ENCODE data around the gene MESP1. TPM values are rescaled to one million over a fixed set of nuclear protein-coding genes. Genes with fewer than 3 reads are reported as not detected.
"Not testable (repeated sequence)": the region's sequence is repeated elsewhere in the genome, so short reads cannot be mapped to it uniquely, and the experiment has no call there.

Gene MESP1
- total and polyA plus RNA-seq, 3 donors from 2014 or later, result 2.5 to 6.0 (median 5.7) TPM

GRCh38 chr15:89795996-89796395, 44.9 kb upstream of the MESP1 start:
- no peak overlapping the region for H3K4me3 ChIP-seq
- no peaks in the 10 kb centered on the region for H3K9me3 ChIP-seq
- no peaks in the 10 kb centered on the region for H3K36me3 ChIP-seq (ENCODE audit: low read depth, missing control alignments)
- no peak overlapping the region for H3K27ac ChIP-seq
- H3K4me1 ChIP-seq, result no peaks in the 10 kb centered on the region
- intact Hi-C loops (cut with DNase I; ENCODE audit: low total_unique reads), result no loop called here
- TF ChIP-seq POLR2A (IDR thresholded peaks at IDR 0.05) (no peak), CTCF (IDR thresholded peaks at IDR 0.05) (no peak)
- no peaks in the 10 kb centered on the region for H3K27me3 ChIP-seq
- no peak for DNase-seq

GRCh38 chr15:89794627-89795241, 43.7 kb upstream of the MESP1 start:
- no peaks in the 10 kb centered on the region for H3K36me3 ChIP-seq (ENCODE audit: low read depth, missing control alignments)
- WGBS, 2 donors, result 42 to 51% methylated on average over 5 of the region's 5 CpGs
- H3K27ac ChIP-seq, result no peak overlapping the region
- no peaks in the 10 kb centered on the region for H3K27me3 ChIP-seq
- H3K4me3 ChIP-seq, result no peak overlapping the region
- DNase-seq, result no peak
- intact Hi-C loops (cut with DNase I; ENCODE audit: low total_unique reads), result no loop called here
- H3K4me1 ChIP-seq, result no peaks in the 10 kb centered on the region
- no peaks in the 10 kb centered on the region for H3K9me3 ChIP-seq
- TF ChIP-seq CTCF (IDR thresholded peaks at IDR 0.05), result no peak
- no peak for TF ChIP-seq POLR2A (IDR thresholded peaks at IDR 0.05)

DNA sequence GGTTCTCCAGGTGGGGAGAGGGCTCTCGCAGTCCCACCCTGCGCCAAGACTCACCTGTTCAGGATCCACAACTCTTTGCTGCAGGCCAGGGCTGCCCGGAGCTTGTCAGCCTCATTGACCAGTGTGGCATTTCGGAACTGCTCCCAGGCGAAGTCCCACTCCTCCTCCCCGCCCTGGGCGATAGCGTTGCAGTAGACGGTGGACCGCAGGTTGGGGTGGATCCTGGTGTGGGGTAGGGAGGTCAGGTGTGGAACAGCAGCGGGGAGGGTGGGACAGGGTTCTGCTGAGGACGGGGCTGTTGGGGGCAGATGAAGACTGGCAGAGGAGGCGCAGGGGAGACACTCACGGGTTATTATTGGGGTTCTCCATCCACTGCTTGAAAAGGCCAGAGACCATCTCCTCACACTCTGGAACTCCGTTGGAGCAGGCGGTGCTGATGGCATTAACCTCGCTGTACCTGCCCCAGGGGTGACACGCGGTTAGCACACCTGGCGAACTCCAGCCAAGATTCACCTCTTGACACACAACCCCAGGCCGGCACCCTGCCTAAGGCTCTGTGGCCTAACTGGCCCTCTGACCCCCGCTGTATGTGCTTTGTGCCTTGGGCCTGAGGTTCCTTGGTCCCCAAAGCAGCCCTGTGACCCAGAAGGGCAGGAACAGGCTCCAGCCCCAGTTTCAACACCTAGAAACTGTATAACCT, 41.2 kb upstream of the MESP1 start:
- WGBS, 2 donors, result 94 to 96% methylated on average over 22 of the region's 22 CpGs
- no peak for DNase-seq
- Histone ChIP-seq H3K9me3 (no peaks in the 10 kb centered on the region), H3K27ac (no peak overlapping the region), H3K27me3 (no peaks in the 10 kb centered on the region), H3K36me3 (ENCODE audit: low read depth, missing control alignments) (no peaks in the 10 kb centered on the region), H3K4me1 (no peaks in the 10 kb centered on the region), H3K4me3 (no peak overlapping the region)
- TF ChIP-seq CTCF (IDR thresholded peaks at IDR 0.05) (no peak), POLR2A (IDR thresholded peaks at IDR 0.05) (no peak)
- intact Hi-C loops (cut with DNase I; ENCODE audit: low total_unique reads), result no loop called here

- TF ChIP-seq POLR2A (IDR thresholded peaks at IDR 0.05), result no peak
- TF ChIP-seq CTCF (IDR thresholded peaks at IDR 0.05), result no peak
- no peak overlapping the region for H3K27ac ChIP-seq
- no peak overlapping the region for H3K4me3 ChIP-seq
- H3K36me3 ChIP-seq (ENCODE audit: low read depth, missing control alignments), result no peaks in the 10 kb centered on the region
- intact Hi-C loops (cut with DNase I; ENCODE audit: low total_unique reads), result no loop called here
- H3K27me3 ChIP-seq, result no peaks in the 10 kb centered on the region
- no peak for DNase-seq
- WGBS, 2 donors, result 87 to 92% methylated on average over 16 of the region's 16 CpGs
- H3K4me1 ChIP-seq, result no peaks in the 10 kb centered on the region
- H3K9me3 ChIP-seq, result no peaks in the 10 kb centered on the region
Measured at GRCh38 chr15:89790661-89791060, 39.6 kb upstream of the MESP1 start.

- H3K9me3 ChIP-seq, result no peaks in the 10 kb centered on the region
- DNase-seq, result no peak
- 76 to 78% methylated on average over 10 of the region's 10 CpGs for WGBS, 2 donors
- no peaks in the 10 kb centered on the region for H3K4me1 ChIP-seq
- TF ChIP-seq CTCF (IDR thresholded peaks at IDR 0.05) (no peak), POLR2A (IDR thresholded peaks at IDR 0.05) (no peak)
- no peaks in the 10 kb centered on the region for H3K36me3 ChIP-seq (ENCODE audit: low read depth, missing control alignments)
- intact Hi-C loops (cut with DNase I; ENCODE audit: low total_unique reads), result no loop called here
- no peak overlapping the region for H3K4me3 ChIP-seq
- H3K27me3 ChIP-seq, result no peaks in the 10 kb centered on the region
- no peak overlapping the region for H3K27ac ChIP-seq
Measured at GRCh38 chr15:89790206-89790605, 39.2 kb upstream of the MESP1 start.

DNA sequence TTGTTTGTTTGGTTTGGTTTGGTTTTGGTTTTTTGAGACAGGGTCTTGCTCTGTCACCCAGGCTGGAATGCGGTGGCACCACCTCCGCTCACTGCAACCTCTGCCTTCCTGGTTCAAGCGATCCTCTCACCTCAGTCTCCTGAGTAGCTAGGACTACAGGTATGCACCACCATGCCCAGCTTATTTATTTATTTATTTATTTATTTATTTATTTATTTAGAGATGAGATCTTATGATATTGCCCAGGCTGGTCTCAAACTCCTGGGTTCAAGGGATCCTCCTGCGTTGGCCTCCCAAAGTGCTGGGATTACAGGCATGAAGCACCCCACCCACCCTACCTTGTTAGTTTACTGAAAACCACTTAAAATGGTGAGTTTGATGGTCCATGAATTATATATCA, 37.5 kb upstream of the MESP1 start:
- H3K4me1 ChIP-seq; H3K27me3 ChIP-seq; intact Hi-C loops (cut with DNase I; ENCODE audit: low total_unique reads); H3K36me3 ChIP-seq (ENCODE audit: low read depth, missing control alignments); DNase-seq; H3K9me3 ChIP-seq; H3K27ac ChIP-seq; H3K4me3 ChIP-seq: not testable (repeated sequence)
- 93 to 97% methylated on average over 4 of the region's 4 CpGs for WGBS, 2 donors

Data from testis (tissue), 3 donors.